ENCODE measurements around the gene RANBP1. TPM values are rescaled to one million over a fixed set of nuclear protein-coding genes. Genes with fewer than 3 reads are reported as not detected.

The RANBP1 gene
- total and polyA plus RNA-seq, 7 donors = 32.2 to 161 (median 52.1) TPM

- Histone ChIP-seq H3K4me3 (no peak overlapping the region), H3K36me3 (ENCODE audit: insufficient read depth in 1 of 2, low read depth in 1 of 2) (no peaks in the 10 kb centered on the region), H3K4me1 (no peaks in the 10 kb centered on the region), H3K9me3 (no peaks in the 10 kb centered on the region), H3K27ac (no peak overlapping the region), H3K27me3 (ENCODE audit: insufficient read depth in 3 of 3, low read length in 2 of 3) (no peaks in the 10 kb centered on the region)
- no peak for TF ChIP-seq CTCF (IDR thresholded peaks at IDR 0.05)
- WGBS, 3 donors = 40 to 57% (median 45%) methylated on average over 17 of the region's 17 CpGs
- intact Hi-C loops (cut with DNase I) = no loop called here
- no peak for DNase-seq
- no peak for ATAC-seq
Measured at GRCh38 chr22:20176421-20177085, 60.6 kb downstream of the RANBP1 start.

Other genes starting within 250 kb of the RANBP1 start
- gene COMT, start 174.3 kb upstream of the RANBP1 start, total RNA-seq = 100 to 1,000 TPM in 2 of 4 donors, 10 to 100 TPM in 2; 63.6 to 146 (median 115) TPM
- gene COMT, start 174.3 kb upstream of the RANBP1 start, polyA plus RNA-seq = 100 to 1,000 TPM; 100 to 142 (median 117) TPM
- gene TXNRD2, start 174.3 kb upstream of the RANBP1 start, total RNA-seq = 10 to 100 TPM; 18.4 to 35.1 (median 24.5) TPM
- 10 to 100 TPM; 13.7 to 23.5 (median 16.0) TPM for gene TXNRD2, start 174.3 kb upstream of the RANBP1 start, polyA plus RNA-seq
- 10 to 100 TPM in 2 of 4 donors, 1 to 10 TPM in 2; 8.7 to 28.0 (median 14.8) TPM for gene ARVCF, start 99.3 kb upstream of the RANBP1 start, total RNA-seq
- gene ARVCF, start 99.3 kb upstream of the RANBP1 start, polyA plus RNA-seq = 1 to 10 TPM; 3.6 to 7.3 (median 7.0) TPM
- 10 to 100 TPM; 20.6 to 41.0 (median 36.4) TPM for gene TANGO2, start 95.0 kb upstream of the RANBP1 start, total RNA-seq
- gene TANGO2, start 95.0 kb upstream of the RANBP1 start, polyA plus RNA-seq = 10 to 100 TPM; 28.2 to 73.3 (median 28.5) TPM
- gene DGCR8, start 35.9 kb upstream of the RANBP1 start, total RNA-seq = 10 to 100 TPM; 12.2 to 19.5 (median 15.0) TPM
- 10 to 100 TPM; 10.5 to 21.5 (median 15.3) TPM for gene DGCR8, start 35.9 kb upstream of the RANBP1 start, polyA plus RNA-seq
- 10 to 100 TPM; 20.5 to 34.1 (median 24.9) TPM for gene TRMT2A, start 1.1 kb downstream of the RANBP1 start, total RNA-seq
- 10 to 100 TPM; 20.8 to 32.4 (median 31.6) TPM for gene TRMT2A, start 1.1 kb downstream of the RANBP1 start, polyA plus RNA-seq
- 10 to 100 TPM; 15.8 to 23.7 (median 22.2) TPM for gene ZDHHC8, start 15.7 kb downstream of the RANBP1 start, total RNA-seq
- 10 to 100 TPM in 2 of 3 donors, 1 to 10 TPM in 1; 9.7 to 11.8 (median 10.8) TPM for gene ZDHHC8, start 15.7 kb downstream of the RANBP1 start, polyA plus RNA-seq
- under 1 TPM in 2 of 4 donors, not detected in 2; 0.17 to 0.38 TPM for gene CCDC188, start 35.0 kb downstream of the RANBP1 start, total RNA-seq
- under 1 TPM; 0.09 to 0.32 (median 0.12) TPM for gene CCDC188, start 35.0 kb downstream of the RANBP1 start, polyA plus RNA-seq
- gene RTN4R, start 152.2 kb downstream of the RANBP1 start, total RNA-seq = 1 to 10 TPM in 1 of 4 donors, under 1 TPM in 3; 0.22 to 2.4 (median 0.64) TPM
- under 1 TPM; 0.12 to 0.36 (median 0.30) TPM for gene RTN4R, start 152.2 kb downstream of the RANBP1 start, polyA plus RNA-seq
- gene DGCR6L, start 204.0 kb downstream of the RANBP1 start, total RNA-seq = 10 to 100 TPM; 33.2 to 44.9 (median 37.8) TPM
- 10 to 100 TPM; 55.2 to 87.2 (median 70.2) TPM for gene DGCR6L, start 204.0 kb downstream of the RANBP1 start, polyA plus RNA-seq

Data from psoas muscle (tissue), 8 donors.